Sigmoid colon (tissue), 7 donors: ENCODE data around the gene PIK3CD. TPM values are rescaled to one million over a fixed set of nuclear protein-coding genes. Genes with fewer than 3 reads are reported as not detected.

Experiments
- DNase-seq: peaks from one replicate; pipeline ENCODE4 v3.0.0-alpha.2; 2019
- H3K27ac ChIP-seq, 4 donors: fragments of 200-600 bp; sonication (generic); one replicate each; pipeline ENCODE4 v1.5.1; 2016 to 2019; ENCODE audit warnings: mild to moderate bottlenecking in 1 of 4
- H3K27me3 ChIP-seq, 3 donors: fragments of 200-600 bp; sonication (generic); one replicate each; pipeline ENCODE4 v1.5.1; 2019; ENCODE audit warnings: mild to moderate bottlenecking in 1 of 3
- H3K36me3 ChIP-seq, 4 donors: fragments of 200-600 bp; sonication (generic); one replicate each; pipeline ENCODE4 v1.5.1; 2016 to 2019
- H3K4me1 ChIP-seq, 4 donors: fragments of 200-600 bp; sonication (generic); one replicate each; pipeline ENCODE4 v1.5.1; 2017 to 2019
- H3K4me3 ChIP-seq, 4 donors: fragments of 200-600 bp; sonication (generic); one replicate each; pipeline ENCODE4 v1.5.1; 2017 to 2019; ENCODE audit warnings: mild to moderate bottlenecking in 2 of 4, moderate library complexity in 1 of 4
- H3K9me3 ChIP-seq, 4 donors: fragments of 200-600 bp in 3 of 4; sonication (generic) in 3 of 4; one replicate each; pipeline versions ENCODE4 v1.5.1 to v1.6.1; 2013 to 2019
- CTCF ChIP-seq, 4 experiments: fragments of 450-650 bp in 3 of 4; fragments of 200-600 bp in 1 of 4; IDR thresholded peaks; one replicate each; pipeline ENCODE4 v1.5.1; 2016 to 2019; ENCODE audit warnings: antibody characterized with exemption in 4 of 4, mild to moderate bottlenecking in 3 of 4, moderate library complexity in 2 of 4
- EP300 ChIP-seq, 4 donors: sonication (generic); formaldehyde crosslinking; IDR thresholded peaks; one replicate each; pipeline ENCODE4 v1.6.1; 2017; ENCODE audit warnings: antibody characterized with exemption in 4 of 4
- POLR2A ChIP-seq, 2 donors: fragments of 450-650 bp; IDR thresholded peaks; one replicate each; pipeline ENCODE4 v1.6.1; 2016; ENCODE audit warnings: antibody characterized with exemption in 2 of 2, mild to moderate bottlenecking in 2 of 2, moderate library complexity in 2 of 2
- POLR2AphosphoS5 ChIP-seq, 4 donors: sonication (generic); formaldehyde crosslinking; IDR thresholded peaks; one replicate each; pipeline ENCODE4 v1.6.1; 2017; ENCODE audit warnings: antibody characterized with exemption in 4 of 4
- WGBS, 2 donors: extraction: QIAGEN DNeasy Blood & Tissue Kit; methylation state at CpG; one replicate each; pipeline ENCODE4 v1.1.7; 2013; 5-methylcytosine and 5-hydroxymethylcytosine counted together
- intact Hi-C: fragments of 100-400 bp; cut with DNase I; formaldehyde crosslinking; loops from one replicate; pipeline ENCODE4 v1.15.1; 2023
- polyA plus RNA-seq, 3 donors: library from polyadenylated mRNA; stranded (reverse); fragments of 200-250 nt; gene quantifications; one replicate each; pipeline ENCODE4 v1.2.3, GENCODE V29; 2013
- total RNA-seq, 4 donors: library from RNA; depleted of rRNA; stranded (reverse); fragments of >200 nt; gene quantifications; one replicate each; pipeline ENCODE4 v1.1.0, GENCODE V29; 2016
- donor health status: healthy with polysubstance abuse.
- donor health status: Bipolar disorder and iron deficiency.
- donor health status: healthy.

Gene PIK3CD
- total and polyA plus RNA-seq, 7 donors, result 1.2 to 23.1 (median 8.7) TPM

DNA sequence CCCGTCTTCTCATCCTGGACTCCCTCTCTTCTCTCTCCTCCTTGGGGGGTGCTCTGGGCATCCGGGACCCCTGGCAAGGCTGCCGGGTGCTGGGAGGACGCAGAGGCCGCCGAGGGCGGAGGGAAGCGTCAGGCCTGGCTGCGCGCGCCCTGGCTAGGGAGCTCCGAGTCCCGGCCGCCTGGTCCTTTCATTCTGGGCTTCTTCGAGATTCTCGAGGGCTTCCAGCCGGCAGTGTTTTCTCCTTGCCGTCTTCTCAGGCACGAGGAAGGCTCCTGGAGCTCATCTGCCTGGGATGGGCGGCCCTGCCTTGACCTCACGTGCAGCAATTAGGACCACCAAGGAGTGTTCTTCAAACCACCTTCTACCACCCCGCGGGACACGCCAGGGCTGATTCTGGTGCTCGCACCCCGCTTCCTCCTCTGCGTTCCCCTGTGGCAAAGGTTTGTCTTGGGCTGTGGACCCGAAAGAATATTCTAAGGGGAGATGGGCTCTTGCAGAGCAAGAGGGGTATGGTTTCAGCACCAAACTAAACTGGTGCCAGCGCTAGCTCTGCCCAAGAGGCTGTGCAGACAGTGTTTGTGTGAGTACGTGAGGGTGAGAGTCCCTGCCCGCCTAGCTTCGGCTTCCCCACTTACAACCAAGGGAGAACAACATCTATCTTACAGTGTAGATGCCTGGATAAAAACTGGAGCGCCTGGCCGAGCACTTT is 36.5 kb downstream of the PIK3CD start:
- no peak for TF ChIP-seq POLR2AphosphoS5 (IDR thresholded peaks at IDR 0.05)
- TF ChIP-seq POLR2A (IDR thresholded peaks at IDR 0.05), result no peak
- TF ChIP-seq CTCF (IDR thresholded peaks at IDR 0.05), result no peak
- no peak for TF ChIP-seq EP300 (IDR thresholded peaks at IDR 0.05)
- Histone ChIP-seq H3K4me1 (peaks cover 0 to 38% (median 28%) of the 10 kb centered on the region in 4 donors), H3K36me3 (no peaks in the 10 kb centered on the region), H3K9me3 (no peaks in the 10 kb centered on the region), H3K4me3 (peak overlapping the region; percentile 43 to 94 (median 78)), H3K27ac (peak overlapping the region in 3 of 4 donors; percentile 30 to 67 (median 64)), H3K27me3 (no peaks in the 10 kb centered on the region)
- WGBS, 2 donors, result 5 to 19% methylated on average over 34 of the region's 34 CpGs
- DNase-seq, result no peak
- intact Hi-C loops, result loop anchor here (5.0 kb wide), 1 partner anchor 134 kb away; the partner anchor contains the start of gene CLSTN1

- H3K4me3 ChIP-seq, result peak overlapping the region; percentile 58 to 94 (median 78)
- intact Hi-C loops, result loop anchor here (5.0 kb wide), 1 partner anchor 134 kb away; the partner anchor contains the start of gene CLSTN1
- no peaks in the 10 kb centered on the region for H3K9me3 ChIP-seq
- H3K4me1 ChIP-seq, result peaks cover 0 to 38% (median 28%) of the 10 kb centered on the region in 4 donors
- no peaks in the 10 kb centered on the region for H3K27me3 ChIP-seq
- TF ChIP-seq CTCF (IDR thresholded peaks at IDR 0.05) (no peak), POLR2A (IDR thresholded peaks at IDR 0.05) (no peak)
- DNase-seq, result no peak
- H3K27ac ChIP-seq, result peak overlapping the region in 1 of 4 donors; percentile 64
- no peaks in the 10 kb centered on the region for H3K36me3 ChIP-seq
- 35 to 67% methylated on average over 14 of the region's 14 CpGs for WGBS, 2 donors
Observed at GRCh38 chr1:9688599-9688998, 37.1 kb downstream of the PIK3CD start.

- intact Hi-C loops, result loop anchor here (1.0 to 5.0 kb wide), 2 partner anchors 62 to 133 kb away; partner anchors contain the start of gene CLSTN1
- Histone ChIP-seq H3K4me1 (peaks cover 0 to 38% (median 28%) of the 10 kb centered on the region in 4 donors), H3K36me3 (peaks cover 0 to 4% (median 0%) of the 10 kb centered on the region in 4 donors), H3K4me3 (peak overlapping the region; percentile 58 to 94 (median 78)), H3K27me3 (no peaks in the 10 kb centered on the region), H3K9me3 (no peaks in the 10 kb centered on the region), H3K27ac (peak overlapping the region; percentile 60 to 79 (median 67))
- peak; percentile 89 for DNase-seq
- TF ChIP-seq CTCF (IDR thresholded peaks at IDR 0.05), result no peak
- TF ChIP-seq EP300 (IDR thresholded peaks at IDR 0.05), result no peak
- TF ChIP-seq POLR2AphosphoS5 (IDR thresholded peaks at IDR 0.05), result peak in 2 of 4 donors; percentile 15 to 34
- no peak for TF ChIP-seq POLR2A (IDR thresholded peaks at IDR 0.05)
- 1 to 3% methylated on average over 72 of the region's 72 CpGs for whole genome bisulfite sequencing, 2 donors
Observed at GRCh38 chr1:9689011-9689706, 37.6 kb downstream of the PIK3CD start.

DNA sequence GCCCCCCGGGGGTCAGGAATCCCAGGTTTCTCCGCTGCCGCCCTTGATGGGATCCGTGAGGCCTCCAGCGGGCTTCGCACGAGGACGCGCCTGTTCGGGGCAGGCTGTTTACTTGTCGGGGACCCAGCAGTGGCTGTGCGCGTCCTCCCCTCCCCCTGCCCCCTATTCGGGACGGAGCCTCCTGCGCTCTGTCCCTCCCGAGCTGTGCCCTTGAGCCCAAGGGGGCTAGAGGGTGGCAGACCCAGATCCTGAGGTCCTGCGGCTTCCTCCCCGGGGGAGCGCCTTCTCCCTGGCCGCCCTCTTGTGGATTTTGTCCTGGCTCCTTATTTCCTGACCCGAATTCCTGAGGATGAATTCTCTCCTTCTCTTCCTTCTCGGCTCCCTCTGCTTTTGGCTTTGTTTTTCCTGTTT is 38.4 kb downstream of the PIK3CD start:
- H3K36me3 ChIP-seq, result peaks cover 0 to 4% (median 0%) of the 10 kb centered on the region in 4 donors
- 10 to 28% methylated on average over 23 of the region's 23 CpGs for WGBS, 2 donors
- H3K4me3 ChIP-seq, result peak overlapping the region; percentile 58 to 94 (median 78)
- peak overlapping the region; percentile 60 to 79 (median 67) for H3K27ac ChIP-seq
- no peaks in the 10 kb centered on the region for H3K9me3 ChIP-seq
- no peak for TF ChIP-seq POLR2AphosphoS5 (IDR thresholded peaks at IDR 0.05)
- no peaks in the 10 kb centered on the region for H3K27me3 ChIP-seq
- H3K4me1 ChIP-seq, result peaks cover 0 to 38% (median 28%) of the 10 kb centered on the region in 4 donors
- intact Hi-C loops, result loop anchor here (1.0 to 5.0 kb wide), 2 partner anchors 63 to 132 kb away; partner anchors contain the start of gene CLSTN1
- DNase-seq, result peak; percentile 73
